CD4-positive, alpha-beta T cell treated with Interleukin-10 for 1 hour (primary cell): ENCODE results near the gene CEL.
A peak's percentile ranks its signal among the peaks of the same experiment; 100 is the strongest.

Experiments
- DNase-seq: peaks from one replicate; pipeline ENCODE4 v3.0.0-alpha.2; 2020

The CEL gene

GRCh38 chr9:133106511-133107244 is 44.9 kb downstream of the CEL start:
- no peak for DNase-seq

GRCh38 chr9:133107245-133107722 is 45.5 kb downstream of the CEL start:
- DNase-seq, result no peak

GRCh38 chr9:133107961-133108793 is 46.4 kb downstream of the CEL start:
- DNase-seq, result no peak

- DNase-seq, result no peak
These were observed 47.2 kb downstream of the CEL start for GRCh38 chr9:133108794-133109641.

GRCh38 chr9:133109931-133110650 is 48.3 kb downstream of the CEL start:
- DNase-seq, result no peak

GRCh38 chr9:133111808-133112662 is 50.3 kb downstream of the CEL start:
- no peak for DNase-seq

- peak; percentile 72 for DNase-seq
These were observed 50.9 kb downstream of the CEL start for GRCh38 chr9:133112663-133113026.

GRCh38 chr9:133113163-133113948 is 51.6 kb downstream of the CEL start:
- no peak for DNase-seq

- no peak for DNase-seq
These were observed 52.4 kb downstream of the CEL start for GRCh38 chr9:133113949-133114885.

- no peak for DNase-seq
These were observed 53.3 kb downstream of the CEL start for GRCh38 chr9:133114886-133115603.

- peak; percentile 53 for DNase-seq
These were observed 54.0 kb downstream of the CEL start for GRCh38 chr9:133115604-133116345.

GRCh38 chr9:133116346-133117231 is 54.8 kb downstream of the CEL start:
- no peak for DNase-seq

- no peak for DNase-seq
These were observed 55.7 kb downstream of the CEL start for GRCh38 chr9:133117271-133118178.

GRCh38 chr9:133118179-133118520 is 56.4 kb downstream of the CEL start:
- DNase-seq, result no peak

GRCh38 chr9:133118568-133118967 is 56.8 kb downstream of the CEL start:
- no peak for DNase-seq
